Measurements from ENCODE around the gene ZNF785. TPM values are rescaled to one million over a fixed set of nuclear protein-coding genes. Genes with fewer than 3 reads are reported as not detected.
"Not testable (repeated sequence)": the region's sequence is repeated elsewhere in the genome, so short reads cannot be mapped to it uniquely, and the experiment has no call there.

Gene ZNF785
- polyA plus RNA-seq, 1 donor from 2014 or later: 2.9 TPM

GRCh38 chr16:30546115-30546514, 39.4 kb downstream of the ZNF785 start:
- no peaks in the 10 kb centered on the region for H3K36me3 Mint-ChIP-seq
- H3K9me3 Mint-ChIP-seq: no peaks in the 10 kb centered on the region
- peaks cover 0 to 3% (median 1%) of the 10 kb centered on the region in 3 donors for H3K4me1 Mint-ChIP-seq
- no peaks in the 10 kb centered on the region for H3K27me3 Mint-ChIP-seq
- peak overlapping the region in 1 of 4 donors; percentile 6 for H3K4me3 Mint-ChIP-seq
- H3K27ac Mint-ChIP-seq: no peak overlapping the region

GRCh38 chr16:30543067-30543466, 42.4 kb downstream of the ZNF785 start:
- Mint-ChIP-seq H3K36me3 (no peaks in the 10 kb centered on the region), H3K9me3 (no peaks in the 10 kb centered on the region), H3K27ac (no peak overlapping the region), H3K4me1 (peaks cover 0 to 4% (median 3%) of the 10 kb centered on the region in 3 donors), H3K4me3 (no peak overlapping the region), H3K27me3 (no peaks in the 10 kb centered on the region)

- Mint-ChIP-seq H3K4me3 (no peak overlapping the region), H3K36me3 (peaks cover 1% of the 10 kb centered on the region), H3K27me3 (no peaks in the 10 kb centered on the region), H3K27ac (no peak overlapping the region), H3K9me3 (no peaks in the 10 kb centered on the region), H3K4me1 (peaks cover 0 to 8% (median 1%) of the 10 kb centered on the region in 3 donors)
Measured at GRCh38 chr16:30541502-30542329, 43.8 kb downstream of the ZNF785 start.

GRCh38 chr16:30540916-30541464, 44.5 kb downstream of the ZNF785 start:
- Mint-ChIP-seq H3K4me3 (peak overlapping the region in 1 of 4 donors; percentile 46), H3K4me1 (peaks cover 4 to 14% (median 5%) of the 10 kb centered on the region in 3 donors)
- not testable (repeated sequence) for H3K9me3 Mint-ChIP-seq, H3K36me3 Mint-ChIP-seq, H3K27ac Mint-ChIP-seq, H3K27me3 Mint-ChIP-seq

GRCh38 chr16:30539986-30540526, 45.4 kb downstream of the ZNF785 start:
- H3K4me3 Mint-ChIP-seq, H3K36me3 Mint-ChIP-seq, H3K9me3 Mint-ChIP-seq, H3K27ac Mint-ChIP-seq, H3K27me3 Mint-ChIP-seq: not testable (repeated sequence)
- H3K4me1 Mint-ChIP-seq: peaks cover 5 to 17% (median 12%) of the 10 kb centered on the region in 3 donors

- Mint-ChIP-seq H3K27ac (no peak overlapping the region), H3K4me1 (peaks cover 5 to 17% (median 16%) of the 10 kb centered on the region in 3 donors), H3K36me3 (peaks cover 1% of the 10 kb centered on the region), H3K9me3 (no peaks in the 10 kb centered on the region), H3K27me3 (no peaks in the 10 kb centered on the region), H3K4me3 (no peak overlapping the region)
Measured at GRCh38 chr16:30539000-30539964, 46.2 kb downstream of the ZNF785 start.

- Mint-ChIP-seq H3K4me3 (peak overlapping the region in 3 of 4 donors; percentile 98 to 100 (median 99)), H3K27ac (peak overlapping the region; percentile 96 to 99 (median 96)), H3K4me1 (peaks cover 9 to 21% (median 16%) of the 10 kb centered on the region in 3 donors)
- H3K36me3 Mint-ChIP-seq, H3K27me3 Mint-ChIP-seq, H3K9me3 Mint-ChIP-seq: not testable (repeated sequence)
Measured at GRCh38 chr16:30536391-30537024, 49.0 kb downstream of the ZNF785 start.

GRCh38 chr16:30535777-30536190, 49.7 kb downstream of the ZNF785 start:
- Mint-ChIP-seq H3K27me3 (no peaks in the 10 kb centered on the region), H3K4me1 (peaks cover 9 to 21% (median 16%) of the 10 kb centered on the region in 3 donors), H3K27ac (peak overlapping the region; percentile 96 to 99 (median 96)), H3K4me3 (peak overlapping the region; percentile 94 to 100 (median 98)), H3K36me3 (peaks cover 1% of the 10 kb centered on the region), H3K9me3 (no peaks in the 10 kb centered on the region)

GRCh38 chr16:30535106-30535776, 50.3 kb downstream of the ZNF785 start:
- Mint-ChIP-seq H3K9me3 (no peaks in the 10 kb centered on the region), H3K4me1 (peaks cover 9 to 21% (median 16%) of the 10 kb centered on the region in 3 donors), H3K27ac (peak overlapping the region; percentile 96 to 99 (median 96)), H3K4me3 (peak overlapping the region; percentile 94 to 100 (median 98)), H3K27me3 (no peaks in the 10 kb centered on the region), H3K36me3 (peaks cover 1% of the 10 kb centered on the region)

GRCh38 chr16:30534368-30535105, 51.0 kb downstream of the ZNF785 start, which contains the start of gene ZNF747:
ZNF747 (minus strand) TSS chr16:30534858; CDS start chr16:30534679, 179 bp downstream.
- no peaks in the 10 kb centered on the region for H3K27me3 Mint-ChIP-seq
- no peaks in the 10 kb centered on the region for H3K9me3 Mint-ChIP-seq
- peaks cover 9 to 18% (median 16%) of the 10 kb centered on the region in 3 donors for H3K4me1 Mint-ChIP-seq
- peaks cover 1% of the 10 kb centered on the region for H3K36me3 Mint-ChIP-seq
- H3K27ac Mint-ChIP-seq: peak within 1 kb of the TSS; percentile 96 to 99 (median 96)
- peak within 1 kb of the TSS; percentile 94 to 100 (median 98) for H3K4me3 Mint-ChIP-seq

- Mint-ChIP-seq H3K36me3 (peaks cover 1% of the 10 kb centered on the region), H3K4me3 (peak overlapping the region; percentile 90 to 100 (median 96)), H3K27ac (peak overlapping the region; percentile 76 to 99 (median 94)), H3K4me1 (peaks cover 9 to 18% (median 16%) of the 10 kb centered on the region in 3 donors), H3K9me3 (no peaks in the 10 kb centered on the region), H3K27me3 (no peaks in the 10 kb centered on the region)
Measured at GRCh38 chr16:30533748-30534367, 51.6 kb downstream of the ZNF785 start.

GRCh38 chr16:30533146-30533522, 52.4 kb downstream of the ZNF785 start:
- H3K27ac Mint-ChIP-seq: peak overlapping the region in 2 of 3 donors; percentile 82 to 99
- peak overlapping the region in 3 of 4 donors; percentile 73 to 90 (median 89) for H3K4me3 Mint-ChIP-seq
- no peaks in the 10 kb centered on the region for H3K27me3 Mint-ChIP-seq
- peaks cover 1% of the 10 kb centered on the region for H3K36me3 Mint-ChIP-seq
- H3K9me3 Mint-ChIP-seq: no peaks in the 10 kb centered on the region
- peaks cover 12 to 21% (median 16%) of the 10 kb centered on the region in 3 donors for H3K4me1 Mint-ChIP-seq

Data from IgD-negative memory B cell (primary cell).